Stimulated activated CD8-positive, alpha-beta memory T cell treated with anti-CD3 and anti-CD28 coated beads, Interleukin-15, amount 100 ng/mL, for 1 hour (primary cell): Measurements from ENCODE around the gene CD300LD.
"Not testable (repeated sequence)": the region's sequence is repeated elsewhere in the genome, so short reads cannot be mapped to it uniquely, and the experiment has no call there.

Experiments used
- DNase-seq: peaks from one replicate; pipeline ENCODE4 v3.0.0-alpha.2; 2020; ENCODE audit warnings: low read depth

Gene CD300LD

DNA sequence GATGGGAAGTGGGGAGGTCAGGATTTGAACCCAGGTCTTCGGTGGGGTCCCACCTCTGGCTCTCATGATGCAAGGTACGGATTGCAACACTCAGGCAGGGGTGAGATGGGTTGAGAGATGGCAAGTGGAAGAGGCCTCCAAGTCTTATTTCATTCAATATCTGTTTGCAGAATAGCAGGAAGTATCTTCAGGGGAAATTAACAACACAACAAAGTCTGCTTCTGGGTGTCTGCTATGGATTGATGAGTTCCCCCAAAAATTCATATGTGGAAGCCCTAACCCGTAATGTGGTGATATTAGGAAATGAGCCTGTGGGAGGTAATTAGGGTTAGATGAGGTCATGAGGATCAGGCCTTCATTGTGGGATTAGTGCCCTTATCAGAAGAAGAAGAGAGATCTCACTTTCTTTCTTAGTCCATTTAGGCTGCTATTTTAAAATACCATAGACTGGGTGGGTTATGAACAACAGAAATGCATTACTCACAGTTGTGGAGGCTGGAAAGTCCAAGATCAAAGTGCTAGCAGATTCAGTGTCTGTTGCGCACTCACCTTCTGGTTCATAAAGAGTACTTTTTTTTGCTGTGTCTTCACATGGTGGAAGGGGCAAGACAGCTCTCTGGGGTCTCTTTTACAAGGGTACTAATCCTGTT lies 20.3 kb downstream of the CD300LD start:
- no peak for DNase-seq

DNA sequence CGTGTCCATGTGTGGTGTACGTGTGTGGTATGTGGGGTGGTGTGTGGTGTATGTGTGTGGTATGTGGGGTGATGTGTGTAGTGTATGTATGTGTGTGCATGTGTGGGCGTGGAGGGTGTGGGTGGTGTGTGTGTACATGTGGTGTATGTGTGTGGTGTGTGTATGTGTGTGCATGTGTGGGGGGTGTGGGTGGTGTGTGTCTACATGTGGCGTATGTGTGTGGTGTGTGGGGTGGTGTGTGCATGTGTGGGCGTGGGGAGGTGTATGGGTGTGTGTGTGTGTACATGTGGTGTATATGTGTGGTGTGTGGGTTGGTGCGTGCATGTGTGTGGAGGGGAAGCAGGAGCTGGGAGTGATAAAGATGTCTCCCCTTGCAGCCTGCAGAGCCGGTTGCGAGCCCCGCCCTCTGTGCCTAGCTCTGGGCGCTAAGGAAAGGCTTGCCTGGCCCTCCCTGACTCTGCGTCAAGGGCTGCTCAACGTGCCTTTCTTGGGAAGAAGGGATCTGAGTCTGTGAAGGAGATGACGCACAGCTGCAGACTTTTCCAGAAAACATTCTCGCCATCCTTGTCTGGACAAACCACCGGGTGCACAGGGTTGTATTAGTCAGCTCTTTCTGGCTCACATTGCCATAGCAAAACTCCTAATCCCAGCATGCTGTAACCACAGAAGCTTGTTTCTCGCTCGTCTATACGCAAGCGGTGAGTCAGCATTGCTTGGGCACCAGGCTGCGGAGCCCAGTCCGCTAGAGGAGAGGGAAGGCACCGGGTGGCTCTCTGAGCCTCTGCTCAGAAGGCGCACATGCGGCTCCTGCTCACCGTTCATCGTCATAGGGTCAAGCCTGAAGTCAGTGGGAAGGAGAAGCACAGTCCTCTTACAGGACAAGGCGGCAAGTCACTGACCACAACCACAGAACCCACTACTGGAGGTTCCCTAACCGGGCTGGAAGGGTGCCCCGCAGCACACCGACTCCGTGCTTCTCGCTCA lies 22.8 kb downstream of the CD300LD start:
- no peak for DNase-seq

DNA sequence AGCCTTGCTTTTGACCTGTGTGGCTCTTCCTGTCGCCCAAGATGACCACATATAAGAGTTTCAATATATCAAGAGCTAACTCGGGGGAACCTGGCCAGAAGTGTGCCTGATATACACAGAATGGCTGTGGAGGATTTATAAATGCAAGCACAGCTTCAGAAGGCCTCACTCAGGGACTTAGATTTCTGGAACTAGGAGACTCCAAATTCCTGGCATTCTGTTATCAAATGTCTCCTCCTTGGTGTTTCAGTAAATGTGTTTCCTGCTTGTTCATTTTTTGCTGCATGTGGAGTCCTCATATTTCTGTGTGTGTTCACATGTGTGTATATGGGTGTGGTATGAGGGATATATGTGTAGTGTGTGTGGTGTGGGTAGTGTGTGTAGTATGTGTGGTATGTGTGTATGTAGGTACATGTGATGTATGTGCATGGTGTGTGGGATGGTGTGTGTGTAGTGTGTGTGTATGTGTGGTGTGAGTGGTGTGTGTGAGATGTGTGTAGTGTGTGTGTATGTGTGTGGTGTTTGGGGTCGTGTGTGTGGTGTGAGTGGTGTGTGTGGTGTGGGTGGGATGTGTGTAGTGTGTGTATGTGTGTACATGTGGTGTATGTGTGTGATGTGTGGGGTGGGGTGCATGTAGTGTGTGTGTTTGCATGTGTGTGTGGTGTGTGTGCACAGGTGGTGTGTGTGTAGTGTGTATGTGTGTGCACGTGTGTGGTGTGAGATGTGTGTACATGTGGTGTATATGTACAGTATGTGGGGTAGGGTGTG lies 23.8 kb downstream of the CD300LD start:
- no peak for DNase-seq

DNA sequence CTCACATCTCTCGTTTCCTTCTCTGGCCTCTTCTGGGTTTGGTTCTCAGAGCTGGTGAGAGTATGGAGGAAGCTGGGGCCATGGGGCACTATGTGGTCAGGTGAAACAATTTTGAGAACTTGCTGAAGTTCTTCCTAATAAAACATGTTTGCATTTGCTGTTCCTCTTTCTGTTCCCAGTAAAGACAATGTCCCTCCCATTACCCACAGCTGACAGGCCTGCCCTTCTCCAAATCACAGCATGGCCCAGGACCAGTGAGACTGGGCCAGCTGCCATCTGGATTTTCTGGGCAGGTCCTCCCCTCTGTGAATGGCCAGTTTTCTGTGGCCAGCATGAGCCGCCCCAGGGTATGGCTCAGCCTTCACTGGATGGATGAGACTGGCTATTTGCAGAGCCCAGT lies 24.7 kb downstream of the CD300LD start, which contains the start of gene CD300H:
CD300H (minus strand) TSS at position 113 of the 400 bp plus-strand sequence.
- no peak for DNase-seq

DNA sequence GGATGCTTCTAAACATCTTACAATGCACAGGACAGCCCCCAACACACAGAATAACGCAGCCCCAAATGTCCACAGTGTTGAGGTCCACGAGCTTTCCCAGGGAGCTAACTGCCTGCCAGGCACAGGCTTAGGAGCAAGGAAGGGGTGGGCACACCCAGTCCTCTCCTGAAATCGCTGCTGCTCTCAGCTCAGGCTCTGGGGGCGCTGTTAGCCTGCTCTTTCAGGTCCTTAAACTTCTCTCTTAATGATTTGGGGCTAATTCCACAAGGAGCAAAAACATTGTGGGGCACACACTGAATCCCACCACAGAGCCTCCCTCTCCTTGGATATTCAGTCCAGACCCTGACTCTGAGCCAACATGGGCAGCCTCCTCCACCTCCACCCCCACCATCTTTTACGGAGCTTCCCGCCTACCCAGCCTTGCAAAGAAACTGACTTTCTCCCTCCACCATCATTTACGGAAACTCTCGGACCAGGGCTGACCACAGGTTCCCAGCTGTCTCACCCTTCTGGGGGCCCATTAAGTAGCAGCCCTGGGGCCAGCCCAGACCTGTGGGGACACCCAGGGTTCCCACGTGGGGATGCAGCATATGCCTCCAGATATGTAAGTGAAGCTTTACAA lies 25.8 kb downstream of the CD300LD start:
- DNase-seq, result no peak

DNA sequence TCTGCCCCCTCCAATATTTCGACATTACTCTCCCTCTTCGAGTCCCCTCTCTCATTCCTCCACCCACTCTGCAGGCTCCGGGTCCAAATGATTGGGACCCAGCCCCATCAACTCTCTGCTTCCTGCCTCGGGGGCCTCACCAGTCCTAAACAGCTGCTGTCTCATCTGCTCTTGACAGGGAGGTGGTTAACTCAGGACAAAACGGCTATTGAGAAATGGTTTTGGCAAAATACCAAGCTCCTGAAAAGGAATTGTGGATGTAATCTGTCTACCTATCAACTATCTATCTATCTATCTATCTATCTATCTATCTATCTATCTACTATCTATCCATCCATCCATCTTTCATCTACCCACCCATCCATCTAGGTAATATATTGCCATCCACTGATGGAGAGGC lies 27.0 kb downstream of the CD300LD start:
- no peak for DNase-seq

DNA sequence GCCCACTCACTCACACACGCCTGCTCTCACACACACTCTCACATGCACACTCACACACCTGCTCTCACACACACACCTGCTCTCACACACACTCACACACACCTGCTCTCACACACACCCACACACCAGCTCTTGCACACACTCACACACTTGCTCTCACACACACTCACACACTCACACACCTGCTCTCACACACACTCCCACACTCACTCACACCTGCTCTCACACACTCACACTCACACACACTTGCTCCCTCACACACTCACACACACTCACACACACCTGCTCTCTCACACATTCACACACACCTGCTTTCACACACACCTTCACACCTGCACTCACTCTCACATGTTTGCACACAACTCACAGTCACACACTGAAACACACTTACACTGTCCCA lies 28.7 kb downstream of the CD300LD start:
- DNase-seq, result no peak

DNA sequence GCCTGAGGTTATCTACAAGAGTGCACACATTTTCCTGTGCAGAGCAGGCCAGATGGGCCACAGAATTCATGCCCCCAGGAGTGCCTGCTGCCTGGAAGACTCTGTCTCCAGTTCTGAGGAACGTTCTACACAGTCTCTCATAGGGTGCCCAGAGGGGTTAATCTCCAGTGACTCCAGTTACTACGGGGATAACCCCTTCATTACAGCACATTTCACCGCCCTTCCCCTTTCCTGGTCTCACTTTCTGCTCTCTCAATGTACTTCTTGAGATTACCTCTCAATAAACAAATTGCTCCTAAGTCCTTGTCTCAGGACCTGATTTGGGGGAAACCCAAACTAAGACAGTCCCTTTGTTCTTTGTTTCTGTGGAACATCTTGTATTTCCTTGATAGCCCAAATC lies 30.5 kb downstream of the CD300LD start:
- DNase-seq, result no peak

DNA sequence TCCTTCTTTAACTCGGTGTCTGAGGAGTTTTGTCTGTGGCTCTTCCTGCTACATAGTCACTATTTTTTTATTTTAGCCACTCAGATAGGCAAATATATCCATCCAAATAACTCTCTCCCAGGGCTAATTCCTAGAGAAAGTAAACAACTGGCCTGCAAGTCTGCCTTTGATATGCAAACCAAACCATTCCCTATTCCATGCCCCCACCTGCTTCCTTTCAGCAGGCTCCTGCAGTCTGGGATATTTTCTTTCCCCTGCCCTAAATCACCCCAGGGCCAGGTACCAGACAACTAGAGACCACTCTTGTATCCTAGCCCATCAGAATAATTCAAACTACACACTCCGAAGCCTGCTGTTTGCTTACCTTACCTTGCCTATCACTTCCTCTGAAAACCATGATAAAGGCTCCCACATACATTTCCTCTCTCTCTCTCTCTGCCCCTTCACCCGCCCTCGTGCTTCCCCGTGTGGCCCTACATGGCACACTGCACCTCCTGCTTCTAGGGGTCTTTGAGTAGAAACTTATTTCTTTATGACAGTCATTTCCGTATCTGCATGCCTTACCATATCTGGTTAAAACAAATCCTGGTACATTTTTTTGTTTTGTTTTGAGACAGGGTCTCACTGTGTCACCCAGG lies 33.1 kb downstream of the CD300LD start:
- no peak for DNase-seq

DNA sequence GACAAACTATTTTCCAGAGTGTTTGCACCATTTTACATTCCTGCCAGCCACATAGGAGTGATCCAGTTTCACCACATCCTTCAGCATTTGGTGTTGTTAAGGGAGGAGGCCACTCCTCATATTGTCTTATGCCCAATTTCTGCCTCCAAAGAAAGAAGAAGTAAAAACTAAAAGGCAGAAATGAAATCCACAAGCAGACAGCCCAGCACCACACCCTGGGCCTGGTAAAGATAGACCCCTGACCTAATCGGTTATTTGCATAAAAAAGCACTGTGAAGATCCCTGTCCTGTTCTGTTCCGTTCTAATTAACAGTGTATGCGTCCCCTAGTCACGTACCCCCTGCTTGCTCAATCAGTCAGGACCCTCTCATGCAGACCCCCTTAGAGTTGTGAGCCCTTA lies 33.7 kb downstream of the CD300LD start:
- DNase-seq, result not testable (repeated sequence)

DNA sequence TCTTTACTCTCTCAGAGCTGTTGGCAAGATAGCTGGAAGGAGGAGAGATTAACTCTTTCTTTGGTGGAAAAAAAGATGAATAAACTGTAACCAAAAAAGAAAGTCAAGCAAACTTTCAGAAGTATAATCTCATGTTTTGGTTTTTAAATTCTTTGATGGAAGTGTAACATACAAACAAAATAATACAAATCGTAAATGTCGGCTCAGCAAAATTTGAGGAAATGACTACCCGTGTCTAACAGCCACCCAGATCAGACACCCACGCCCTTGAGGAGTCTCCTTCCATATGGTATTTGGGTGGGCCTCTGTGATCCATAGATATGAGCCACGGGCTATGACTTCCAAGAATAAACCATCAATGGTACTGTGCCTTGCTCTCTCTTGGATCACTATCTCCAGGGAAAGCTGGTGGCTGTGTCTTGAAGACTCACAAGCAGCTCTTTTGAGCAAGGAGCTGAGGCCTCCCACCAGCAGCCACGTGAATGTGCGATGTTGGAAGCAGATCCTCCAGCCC lies 36.6 kb downstream of the CD300LD start:
- no peak for DNase-seq

DNA sequence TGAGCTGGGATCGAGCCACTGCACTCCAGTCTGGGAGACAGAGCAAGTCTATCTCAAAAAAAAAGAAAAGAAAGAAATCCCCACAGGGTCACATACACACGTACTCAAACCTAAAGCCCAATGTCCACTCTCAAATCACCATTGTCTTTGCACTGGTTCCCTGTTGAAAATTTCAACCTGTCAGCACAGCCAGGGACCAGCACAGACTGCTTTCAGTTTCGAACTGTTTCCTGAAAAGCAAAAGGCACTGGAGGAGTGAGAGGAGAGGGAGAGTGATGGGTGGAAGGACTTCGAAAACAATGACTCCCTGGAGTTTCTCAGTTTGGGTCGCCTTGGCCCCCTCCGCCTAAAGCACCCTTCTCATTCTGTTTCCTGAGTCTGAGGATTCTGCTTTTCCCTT lies 37.2 kb downstream of the CD300LD start:
- DNase-seq, result no peak

DNA sequence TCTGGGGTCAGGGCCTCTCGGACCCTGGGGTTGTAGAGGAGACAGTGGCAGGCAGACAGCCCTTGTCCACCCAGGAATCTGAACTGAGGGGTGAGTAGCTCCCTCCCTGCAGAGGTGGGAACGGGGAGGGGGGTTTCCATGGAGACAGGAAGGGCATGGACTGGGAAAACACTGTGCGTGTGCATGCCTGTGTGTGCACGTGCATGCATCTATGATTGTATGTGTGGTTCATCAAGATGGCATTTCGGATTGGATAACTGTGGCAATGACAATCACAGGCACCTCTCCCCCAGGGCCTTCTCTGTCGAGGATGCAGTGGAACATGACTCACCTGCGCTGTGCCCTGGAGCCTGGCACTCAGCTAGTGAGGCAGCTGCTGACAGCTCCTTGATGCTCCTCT lies 40.0 kb downstream of the CD300LD start:
- DNase-seq, result no peak

DNA sequence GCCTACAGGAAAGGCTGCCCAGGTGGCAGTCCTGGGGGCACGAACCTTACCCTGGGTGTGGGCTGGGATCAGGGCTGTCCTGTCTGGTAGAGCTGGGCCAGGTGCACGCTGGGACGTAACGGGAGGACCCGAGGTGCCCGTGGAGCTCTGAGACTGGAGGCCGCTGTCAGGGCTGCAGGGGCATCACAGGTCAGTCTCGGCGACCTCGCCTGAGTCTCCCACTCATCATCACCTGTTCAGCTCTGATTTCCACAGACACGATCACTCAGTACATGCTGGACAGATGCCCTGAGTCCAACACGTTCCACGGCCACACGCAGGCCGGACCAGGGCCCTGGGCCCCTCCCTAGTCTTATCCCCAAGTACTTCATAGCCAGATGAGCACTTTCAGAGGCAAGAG lies 41.5 kb downstream of the CD300LD start:
- no peak for DNase-seq

DNA sequence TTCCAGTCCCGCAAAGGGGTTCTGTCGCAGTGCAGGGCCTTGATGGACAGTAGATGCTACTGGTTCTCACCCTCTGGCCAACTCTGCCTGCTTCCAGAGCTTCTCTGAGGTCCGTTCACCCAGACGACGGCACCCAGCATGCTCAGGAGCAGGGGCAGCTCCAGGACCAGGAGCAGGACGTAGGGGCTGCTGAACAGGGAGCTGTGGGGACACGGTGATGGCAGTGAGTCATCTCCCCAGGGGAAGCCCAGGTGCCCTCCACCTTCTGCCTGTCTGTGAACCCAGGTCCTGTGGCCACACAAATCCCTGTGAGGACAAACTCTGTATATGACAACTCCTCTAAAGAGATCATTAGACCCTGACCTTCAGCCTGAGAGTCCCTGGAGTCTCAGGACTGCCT lies 42.7 kb downstream of the CD300LD start:
- no peak for DNase-seq

DNA sequence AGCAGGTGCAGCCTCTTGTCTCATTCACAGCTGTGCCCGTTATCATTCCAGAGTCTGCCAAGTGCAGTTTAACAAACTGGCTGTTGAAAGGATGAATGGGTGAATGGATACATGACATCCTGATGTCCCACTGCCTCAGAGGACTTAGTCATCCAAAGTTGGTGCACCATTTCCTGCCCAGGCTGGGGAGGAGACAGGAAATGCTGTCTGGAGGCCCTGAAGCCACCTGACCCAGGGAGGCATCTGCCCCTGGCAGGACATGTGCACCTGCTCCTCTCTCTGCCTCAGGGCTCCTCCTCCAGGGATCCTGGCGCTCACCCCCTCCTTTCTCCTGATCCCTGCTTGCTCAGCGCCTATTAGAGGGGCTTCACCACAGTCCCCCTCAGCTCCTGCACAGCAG lies 44.3 kb downstream of the CD300LD start:
- DNase-seq, result no peak

DNA sequence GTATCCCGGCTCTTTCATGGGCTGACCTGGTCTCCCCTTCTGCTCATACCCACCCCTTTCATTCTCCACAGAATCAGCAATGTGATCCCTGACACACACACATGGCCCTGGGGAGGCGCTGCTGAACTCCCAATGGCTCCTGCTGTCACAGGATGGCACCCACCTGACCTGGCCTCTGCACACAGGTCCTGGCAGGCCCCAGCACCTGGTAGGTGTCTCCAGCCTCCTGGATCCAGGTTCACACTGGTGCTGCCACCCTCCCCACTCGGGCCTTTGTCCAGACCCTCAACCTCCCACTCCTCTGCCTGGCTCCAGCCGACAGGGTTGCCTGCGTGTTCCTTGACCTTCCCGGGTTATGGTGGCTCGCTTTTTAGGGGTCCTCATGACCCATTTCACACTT lies 44.8 kb downstream of the CD300LD start:
- DNase-seq, result no peak

DNA sequence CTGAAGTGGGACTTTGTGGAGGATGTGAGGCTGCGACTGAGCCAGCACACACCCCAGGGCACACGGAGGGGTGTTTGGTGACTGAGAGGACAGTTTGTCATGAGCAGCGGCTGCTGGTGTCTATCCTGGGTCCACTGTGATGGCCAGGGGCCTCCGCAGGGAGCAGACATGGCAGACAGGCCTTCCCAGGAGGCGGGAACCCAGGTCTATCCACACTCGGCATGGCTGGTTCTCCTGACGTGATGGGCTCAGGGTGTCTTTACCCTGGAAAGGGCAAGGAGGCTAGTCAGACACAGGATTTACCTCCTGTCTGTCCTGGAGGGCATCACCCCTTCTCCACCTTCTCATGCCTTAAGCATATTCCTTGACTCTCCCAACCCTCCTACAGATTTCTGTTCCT lies 45.5 kb downstream of the CD300LD start:
- no peak for DNase-seq

DNA sequence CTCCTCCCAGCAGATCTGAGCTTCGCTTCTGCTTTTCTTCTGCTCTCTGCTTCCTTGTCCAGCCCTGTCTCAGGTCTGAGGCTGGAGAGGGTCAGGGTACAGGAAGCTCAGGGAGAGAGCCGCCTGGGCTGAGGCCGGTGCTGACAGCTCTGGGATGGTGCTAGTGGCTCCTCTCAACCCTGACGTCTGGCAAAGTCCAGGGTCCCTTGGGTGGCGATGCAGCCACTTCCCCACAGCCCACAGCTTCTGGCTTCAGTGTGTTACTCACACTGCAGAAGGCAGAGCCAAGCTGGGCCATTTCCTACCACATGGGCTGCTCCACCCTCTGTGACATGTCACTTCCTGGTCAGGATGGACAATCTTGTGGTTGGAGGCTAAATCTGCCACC lies 46.2 kb downstream of the CD300LD start, which contains the start of gene CD300C:
CD300C (minus strand) TSS at position 273 of the 388 bp plus-strand sequence. CDS start 333 bp downstream, outside the sequence.
- no peak for DNase-seq

DNA sequence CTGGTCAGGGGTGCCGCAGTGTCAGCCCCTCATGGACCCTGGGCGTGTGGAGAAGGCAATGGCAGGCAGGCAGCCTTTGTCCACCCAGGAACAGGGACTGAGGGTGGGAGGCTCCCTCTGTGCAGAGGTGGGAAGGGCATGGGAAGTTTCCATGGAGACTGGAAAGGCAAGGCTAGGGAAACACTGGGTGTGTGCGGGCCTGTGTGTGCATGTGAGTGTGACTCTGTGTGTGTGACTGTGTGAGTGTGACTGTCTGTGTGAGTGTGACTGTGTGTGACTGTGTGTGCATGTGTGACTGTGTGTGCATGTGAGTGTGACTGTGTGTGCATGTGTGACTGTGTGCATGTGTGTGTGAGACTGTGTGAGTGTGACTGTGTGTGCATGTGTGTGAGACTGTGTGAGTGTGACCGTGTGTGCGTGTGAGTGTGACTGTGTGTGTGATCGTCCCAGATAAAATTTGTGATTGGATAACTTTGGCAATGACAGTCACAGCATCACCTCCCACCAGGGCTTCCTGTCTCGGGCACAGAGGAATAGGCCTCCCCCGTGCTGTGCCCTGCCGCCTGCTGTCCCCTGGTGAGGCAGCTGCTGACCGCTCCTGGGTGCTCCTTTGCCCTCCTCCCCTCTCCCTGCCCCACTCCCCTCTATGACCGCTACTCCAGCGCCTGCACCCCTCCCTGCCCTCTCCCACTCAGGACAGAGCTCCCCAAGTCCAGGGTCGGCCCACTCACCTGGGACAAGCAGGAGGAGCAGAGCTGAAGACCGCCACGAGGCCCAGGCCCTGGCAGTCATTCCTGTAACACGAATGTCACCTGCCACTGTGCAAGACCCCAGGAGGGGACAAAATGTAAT lies 46.9 kb downstream of the CD300LD start:
- no peak for DNase-seq
